Measurements from ENCODE around the gene LRP1B.

GRCh38 chr2:140865837-140866236, 1265.0 kb downstream of the LRP1B start:
- no peak for TF ChIP-seq CTCF (IDR thresholded peaks at IDR 0.05 in 4 of 5, conservative IDR thresholded peaks at IDR 0.05 in 1 of 5)
- no peak for TF ChIP-seq POLR2A (IDR thresholded peaks at IDR 0.05)
